Cardiac septum (tissue), 1 donor: ENCODE results near the gene HECTD1. TPM values are rescaled to one million over a fixed set of nuclear protein-coding genes. Genes with fewer than 3 reads are reported as not detected.

Source experiments
- DNase-seq: peaks from one replicate; pipeline ENCODE4 v3.0.0-alpha.2; 2020; ENCODE audit warnings: low spot score
- intact Hi-C: fragments of 100-400 bp; cut with DNase I; formaldehyde crosslinking; loops from one replicate; pipeline ENCODE4 v1.14.0; 2022
- total RNA-seq: library from RNA; stranded (reverse); fragmentation: NEBNext Ultra II Directional; extraction: Animal tissue kit (Norgen Biotek cat#: 25700); gene quantifications from one replicate; pipeline ENCODE4 v1.2.1, GENCODE V29; 2021
- donor health status: DM: no; HTN: no; CAD: no.

HECTD1 gene
- total RNA-seq, 1 donor from 2014 or later, result 158 TPM

- intact Hi-C loops, result no loop called here
- no peak for DNase-seq
Measured at GRCh38 chr14:31170411-31170810, 37.2 kb downstream of the HECTD1 start.

- intact Hi-C loops, result no loop called here
- no peak for DNase-seq
Measured at GRCh38 chr14:31169877-31170276, 37.7 kb downstream of the HECTD1 start.

DNA sequence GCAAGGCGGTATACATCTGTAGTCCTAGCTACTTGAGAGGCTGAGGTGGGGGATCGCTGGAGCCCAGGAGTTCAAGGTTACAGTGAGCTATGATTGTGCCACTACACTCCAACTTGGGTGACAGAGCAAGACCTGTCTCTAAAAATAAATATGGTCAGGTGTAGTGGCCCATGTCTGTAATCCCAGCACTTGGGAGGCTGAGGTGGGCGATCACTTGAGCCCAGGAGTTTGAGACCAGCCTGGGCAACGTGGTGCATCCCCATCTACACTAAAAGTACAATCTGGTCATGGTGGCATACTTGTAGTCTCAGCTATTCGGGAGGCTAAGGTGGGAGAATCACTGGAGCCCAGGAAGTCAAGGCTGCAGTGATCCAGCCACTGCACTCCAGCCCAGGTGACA lies 40.6 kb downstream of the HECTD1 start:
- DNase-seq, result no peak
- intact Hi-C loops, result no loop called here

GRCh38 chr14:31166271-31166561 lies 41.4 kb downstream of the HECTD1 start:
- DNase-seq, result no peak
- intact Hi-C loops, result no loop called here

- no peak for DNase-seq
- intact Hi-C loops, result loop anchor here (2.0 kb wide), 1 partner anchor 43 kb away; the partner anchor contains the start of gene HECTD1
Measured at GRCh38 chr14:31164115-31164514, 43.5 kb downstream of the HECTD1 start.

DNA sequence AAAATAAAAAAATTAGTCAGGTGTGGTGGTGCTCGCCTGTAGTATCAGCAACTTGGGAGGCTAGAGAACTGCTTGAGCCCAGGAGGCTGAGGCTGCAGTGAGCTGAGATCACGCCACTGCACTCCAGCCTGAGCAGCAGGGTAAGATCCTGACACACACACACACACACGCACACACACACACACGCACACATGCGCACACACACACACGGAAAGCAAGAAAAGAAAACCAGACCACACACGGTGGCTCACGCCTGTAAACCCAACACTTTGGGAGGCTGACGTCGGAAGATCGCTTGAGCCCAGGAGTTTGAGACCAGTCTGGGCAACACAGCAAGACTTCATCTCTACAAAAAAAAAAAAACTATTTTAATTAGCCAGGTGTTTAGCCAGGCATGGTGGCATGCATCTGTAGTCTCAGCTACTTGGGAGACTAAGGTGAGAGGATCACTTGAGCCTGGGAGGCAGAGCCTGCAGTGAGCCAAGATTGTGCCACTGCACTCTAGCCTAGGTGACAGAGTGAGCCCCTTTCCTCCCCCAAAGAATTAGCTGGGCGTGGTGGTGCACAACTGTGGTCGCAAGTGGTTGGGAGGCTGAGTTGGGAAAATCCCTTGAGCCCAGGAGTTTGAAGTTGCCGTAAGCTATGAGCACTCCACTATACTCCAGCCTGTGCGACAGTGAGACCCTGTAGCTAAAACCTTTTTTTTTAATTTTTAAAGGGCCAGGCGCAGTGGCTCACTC lies 44.5 kb downstream of the HECTD1 start:
- intact Hi-C loops, result no loop called here
- DNase-seq, result no peak

- intact Hi-C loops, result no loop called here
- no peak for DNase-seq
Measured at GRCh38 chr14:31161274-31161673, 46.3 kb downstream of the HECTD1 start.

DNA sequence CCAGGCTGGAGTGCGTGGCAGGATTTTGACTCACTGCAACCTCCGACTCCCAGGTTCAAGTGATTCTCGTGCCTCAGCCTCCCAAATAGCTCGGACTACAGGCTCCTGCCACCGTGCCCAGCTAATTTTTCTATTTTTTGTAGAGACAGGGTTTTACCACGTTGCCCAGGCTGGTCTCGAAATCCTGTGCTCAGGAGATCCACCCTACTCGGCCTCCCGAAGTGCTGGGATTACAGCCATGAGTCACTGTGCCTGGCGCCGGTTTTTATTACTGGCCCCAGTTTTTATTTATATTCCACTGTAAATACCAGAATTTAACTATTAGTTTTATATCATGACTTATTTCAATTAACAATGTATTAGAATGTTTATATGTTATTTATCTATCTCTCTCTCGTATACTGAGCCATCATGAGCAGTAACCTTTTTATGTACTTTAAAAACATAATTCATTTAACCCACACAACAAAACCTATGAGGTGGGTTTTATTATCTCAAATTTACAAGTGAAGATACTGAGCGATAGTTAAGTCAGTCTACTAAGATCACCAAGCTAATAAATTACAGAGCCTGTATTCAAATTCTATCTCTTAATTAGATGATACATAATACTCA lies 47.8 kb downstream of the HECTD1 start:
- no peak for DNase-seq
- intact Hi-C loops, result no loop called here

DNA sequence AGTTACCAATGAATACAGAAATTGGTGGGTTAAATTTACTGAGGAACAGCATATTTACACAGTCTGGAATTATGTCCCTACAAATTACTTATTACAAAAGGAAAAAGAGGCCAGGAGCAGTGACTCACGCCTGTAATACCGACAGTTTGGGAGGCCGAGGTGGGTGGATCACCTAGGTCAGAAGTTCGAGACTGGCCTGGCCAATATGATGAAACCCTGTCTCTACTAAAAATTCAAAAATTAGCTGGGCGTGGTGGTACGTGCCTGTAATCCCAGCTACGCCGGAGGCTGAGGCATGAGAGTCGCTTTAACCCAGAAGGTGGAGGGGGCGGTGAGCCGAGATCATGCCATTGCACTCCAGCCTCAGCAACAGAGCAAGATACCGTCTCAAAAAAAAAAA lies 52.6 kb downstream of the HECTD1 start:
- no peak for DNase-seq
- intact Hi-C loops, result no loop called here

GRCh38 chr14:31142455-31143087 lies 65.0 kb downstream of the HECTD1 start:
- intact Hi-C loops, result loop anchor here (10.0 kb wide), 1 partner anchor 212 kb away; no protein-coding TSS in a partner anchor
- no peak for DNase-seq

GRCh38 chr14:31139301-31139847 lies 68.2 kb downstream of the HECTD1 start:
- intact Hi-C loops, result no loop called here

DNA sequence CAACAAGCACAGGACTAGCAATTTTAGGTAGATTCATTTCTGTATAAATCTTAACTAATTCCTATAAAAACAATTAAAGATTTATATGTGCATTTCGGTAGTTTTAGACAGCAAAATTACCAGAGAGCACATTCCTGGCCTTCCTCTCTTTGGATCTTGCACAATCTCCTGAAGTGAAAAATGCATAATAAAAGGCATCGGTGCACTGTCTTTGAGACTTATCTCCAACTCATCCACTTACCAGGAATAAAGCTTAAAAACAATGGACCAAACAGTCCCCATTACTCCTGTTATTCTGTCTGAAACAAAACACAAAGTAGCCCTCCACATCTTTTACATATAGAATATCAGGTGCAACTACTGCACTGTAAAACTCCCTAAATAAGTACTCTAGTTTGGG lies 69.3 kb downstream of the HECTD1 start:
- no peak for DNase-seq
- intact Hi-C loops, result no loop called here

More at GRCh38 chr14:31139301-31139847, 68.2 kb downstream of the HECTD1 start:
- no peak for DNase-seq

GRCh38 chr14:31137214-31137889 lies 70.2 kb downstream of the HECTD1 start:
- intact Hi-C loops, result no loop called here

DNA sequence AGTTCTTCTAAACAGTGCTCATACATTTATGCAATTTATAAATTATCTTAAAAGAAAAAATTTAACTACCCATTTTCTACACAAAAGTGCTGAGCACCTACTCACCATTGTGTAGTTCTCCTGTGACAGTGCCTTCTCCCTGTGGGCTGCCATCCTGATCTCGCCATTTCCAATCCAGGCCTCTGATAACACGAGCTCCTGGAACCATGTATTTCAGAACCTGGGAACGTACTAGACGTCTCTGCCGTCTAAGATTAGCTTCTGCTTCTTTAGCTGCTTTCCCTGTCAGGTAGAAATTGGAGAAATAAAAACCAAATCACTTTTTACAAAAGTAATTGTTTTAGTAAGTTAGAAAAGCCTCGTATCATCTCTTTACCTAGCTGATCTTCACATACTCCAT lies 74.5 kb downstream of the HECTD1 start:
- intact Hi-C loops, result no loop called here

More at GRCh38 chr14:31137214-31137889, 70.2 kb downstream of the HECTD1 start:
- DNase-seq, result no peak

DNA sequence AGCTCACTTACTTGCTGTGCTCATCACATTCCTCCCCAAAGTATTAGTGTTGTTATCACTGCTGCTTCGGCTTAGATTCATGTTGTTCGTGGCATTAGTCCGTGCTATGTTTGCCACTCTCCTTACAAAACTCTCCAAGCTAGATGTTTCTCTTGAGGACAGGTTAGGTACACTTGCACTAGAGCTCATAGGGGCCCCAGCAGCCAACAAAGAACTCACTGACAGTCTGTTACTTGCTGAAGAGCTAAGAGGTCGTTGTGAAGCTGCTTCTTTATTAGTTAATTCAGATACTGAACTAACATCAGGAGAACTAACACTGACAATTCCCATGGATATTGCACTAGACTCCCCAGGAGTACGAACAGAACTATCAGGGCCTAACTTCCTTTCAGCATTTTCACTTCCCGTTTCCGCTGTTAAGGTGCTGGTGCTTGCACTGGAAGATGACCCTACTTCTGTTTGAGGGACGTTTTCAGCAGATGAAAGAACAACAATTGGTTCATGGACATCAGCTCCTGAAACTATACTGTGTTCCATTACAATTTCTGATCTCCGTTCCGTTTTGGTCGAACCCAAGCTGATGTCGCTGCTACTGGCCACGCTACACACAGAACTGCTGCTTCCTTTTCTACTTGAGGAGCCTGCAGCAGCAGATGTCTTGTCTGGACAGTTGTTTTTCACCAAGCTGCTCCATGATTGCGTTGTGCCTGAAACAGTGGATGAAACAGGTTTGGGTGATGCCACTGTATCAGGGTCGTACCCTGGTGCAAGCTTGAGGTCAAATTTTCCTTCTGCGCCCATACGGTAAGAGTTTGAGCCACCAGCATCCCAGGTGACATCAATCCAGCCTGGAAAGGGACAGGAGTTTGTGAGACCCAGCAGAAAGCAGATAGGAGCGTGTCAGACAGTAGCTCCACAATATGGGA lies 78.7 kb downstream of the HECTD1 start:
- intact Hi-C loops, result no loop called here

More for the DNA sequence above, 74.5 kb downstream of the HECTD1 start:
- no peak for DNase-seq

DNA sequence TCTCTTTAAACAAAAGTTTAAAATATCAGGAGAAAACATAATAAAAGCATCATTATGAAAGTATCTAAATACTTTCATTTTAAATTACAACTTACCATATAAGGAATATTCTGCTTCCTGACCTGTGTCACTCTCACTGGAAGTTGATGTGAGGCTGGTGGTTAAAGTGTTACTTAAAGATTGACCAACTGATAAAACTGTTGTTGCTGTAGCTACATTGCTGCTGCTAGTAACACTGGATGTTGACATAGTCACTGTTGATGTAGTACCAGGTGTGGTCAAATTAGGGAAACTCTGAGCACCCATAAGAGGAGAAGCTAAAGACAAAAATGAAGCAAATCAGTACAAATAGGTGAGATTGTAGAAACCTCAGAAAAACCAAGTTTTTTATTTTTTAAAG lies 79.9 kb downstream of the HECTD1 start:
- no peak for DNase-seq
- intact Hi-C loops, result no loop called here

More for the DNA sequence above, 78.7 kb downstream of the HECTD1 start:
- DNase-seq, result no peak

GRCh38 chr14:31126680-31127079 lies 80.9 kb downstream of the HECTD1 start:
- no peak for DNase-seq
- intact Hi-C loops, result no loop called here

- intact Hi-C loops, result no loop called here
- DNase-seq, result no peak
Measured at GRCh38 chr14:31125231-31125630, 82.4 kb downstream of the HECTD1 start.

GRCh38 chr14:31124197-31124596 lies 83.4 kb downstream of the HECTD1 start:
- no peak for DNase-seq
- intact Hi-C loops, result no loop called here
